A204.1 (cell line): ENCODE measurements around the gene MPHOSPH10.
A peak's percentile ranks its signal among the peaks of the same experiment; 100 is the strongest.
"Not testable (repeated sequence)": the region's sequence is repeated elsewhere in the genome, so short reads cannot be mapped to it uniquely, and the experiment has no call there.

Source experiments
- FAIRE-seq: peaks from 2 replicates; lab custom pipeline; 2012; peaks lifted over from hg19 to GRCh38; lab: Jason Lieb, UNC

Gene MPHOSPH10

DNA sequence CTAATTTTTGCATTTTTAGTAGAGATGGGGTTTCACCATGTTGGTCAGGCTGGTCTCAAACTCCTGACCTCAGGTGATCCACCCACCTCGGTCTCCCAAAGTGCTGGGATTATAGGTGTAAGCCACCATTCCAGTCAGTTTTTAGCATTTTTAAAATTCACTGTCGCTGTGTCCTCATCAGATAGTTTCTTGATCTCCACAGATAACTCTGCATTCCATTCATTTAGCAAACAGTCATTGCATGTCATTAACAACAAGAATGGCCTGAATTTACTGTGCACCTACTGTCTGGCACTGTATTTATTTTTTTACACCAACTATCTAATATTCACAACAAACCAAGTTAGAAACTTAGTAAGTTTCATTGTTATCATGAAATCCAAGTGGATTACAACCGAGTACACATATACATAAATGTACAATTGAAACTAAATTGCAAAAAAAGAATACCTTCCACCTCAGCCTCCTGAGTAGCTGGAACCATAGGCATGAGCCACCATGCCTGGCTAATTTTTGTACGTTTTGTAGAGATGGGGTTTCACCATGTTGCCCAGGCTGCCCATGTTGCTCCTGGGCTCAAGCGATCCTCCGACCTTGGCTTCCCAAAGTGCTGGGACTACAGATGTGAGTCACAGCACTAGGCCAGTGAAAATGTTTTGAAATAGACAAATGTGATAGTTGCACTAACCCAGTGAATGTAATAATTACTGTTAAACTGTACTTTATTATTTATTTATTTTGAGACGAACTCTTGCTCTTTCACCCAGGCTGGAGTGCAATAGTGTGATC is 4.7 kb upstream of the MPHOSPH10 start:
- FAIRE-seq = no peak

DNA sequence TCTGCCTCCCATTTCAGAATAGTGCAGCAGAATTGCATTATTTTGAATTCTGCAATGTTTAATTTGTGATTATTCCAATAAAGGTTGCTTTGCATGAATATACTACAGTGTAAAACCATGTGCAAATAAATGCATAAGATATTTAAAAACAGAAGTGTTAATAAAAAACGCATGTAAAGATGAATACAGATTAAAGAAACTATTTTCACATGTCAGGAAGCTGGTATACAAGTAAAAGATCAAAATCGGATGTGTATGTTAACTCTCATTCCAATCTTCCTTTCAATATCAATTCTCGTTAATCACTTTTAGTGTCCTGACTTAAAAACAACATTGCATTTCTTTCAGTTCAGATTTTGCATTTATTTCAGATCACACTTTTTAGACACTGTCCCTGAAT is 3.5 kb upstream of the MPHOSPH10 start:
- FAIRE-seq = no peak

DNA sequence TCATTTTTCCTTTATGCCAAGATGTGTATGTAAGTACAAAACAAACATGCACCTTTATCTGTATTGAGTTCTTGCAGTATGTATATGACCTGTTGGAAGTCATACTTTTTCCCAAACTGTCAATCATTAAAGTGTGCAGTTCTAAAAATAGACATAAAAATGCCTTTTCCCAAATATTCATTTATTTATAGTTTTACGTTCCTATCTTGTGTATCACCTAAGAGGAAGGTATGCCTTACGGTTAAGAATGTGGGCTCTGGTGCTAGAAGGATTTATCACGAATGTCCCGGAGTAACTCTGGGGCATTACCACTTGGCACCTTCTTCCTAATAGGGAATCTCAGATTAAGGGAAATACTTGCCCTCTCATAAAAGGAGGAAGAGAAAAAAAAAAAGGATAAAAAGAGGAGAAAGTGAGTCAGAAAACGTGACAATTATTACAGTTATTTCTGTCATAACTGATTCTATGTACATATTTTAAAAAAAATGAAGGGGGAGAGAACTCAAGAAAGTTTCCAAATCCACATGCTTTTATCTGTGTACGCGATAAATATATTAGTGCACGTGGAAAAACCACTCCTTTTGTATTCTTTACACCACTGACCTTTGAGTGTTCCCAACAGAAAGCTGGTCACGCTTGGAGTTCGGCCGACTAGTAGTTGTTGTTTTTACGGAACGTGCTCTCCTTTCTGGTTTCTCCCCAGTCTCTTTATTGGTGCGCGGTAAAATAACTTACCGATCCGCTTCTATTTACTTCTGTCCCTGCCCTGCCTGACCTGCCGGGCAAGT is 1.1 kb upstream of the MPHOSPH10 start:
- FAIRE-seq = no peak

DNA sequence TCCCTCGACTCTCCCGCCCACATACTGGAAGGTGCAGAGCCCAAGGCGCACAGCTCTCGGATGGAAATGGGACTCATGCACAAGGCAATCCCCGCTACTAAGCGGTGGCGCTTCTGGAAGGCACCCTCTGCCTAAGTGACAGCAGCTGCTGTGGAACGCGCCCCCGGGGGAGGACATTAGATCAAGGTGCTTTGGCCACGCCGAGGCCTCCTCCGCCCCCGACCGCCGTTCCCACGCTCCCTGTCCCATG is 607 bp upstream of the MPHOSPH10 start:
- no peak for FAIRE-seq

DNA sequence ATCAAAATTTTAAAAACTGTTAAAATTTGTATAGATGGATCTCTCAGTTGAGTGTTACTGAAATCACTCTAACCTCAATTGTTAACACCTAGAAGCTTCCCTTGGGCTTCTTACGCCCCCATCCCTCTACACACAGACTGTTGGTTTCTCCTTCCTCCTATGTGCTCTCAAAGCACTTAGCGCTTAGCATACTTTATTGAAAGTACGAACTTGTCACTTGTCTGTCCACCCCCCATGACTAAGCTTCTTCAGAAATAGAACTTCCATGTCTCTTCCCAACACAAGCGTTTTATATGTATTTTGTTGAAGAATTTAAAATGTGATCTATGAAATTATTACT is 441 bp downstream of the MPHOSPH10 start:
- no peak for FAIRE-seq

DNA sequence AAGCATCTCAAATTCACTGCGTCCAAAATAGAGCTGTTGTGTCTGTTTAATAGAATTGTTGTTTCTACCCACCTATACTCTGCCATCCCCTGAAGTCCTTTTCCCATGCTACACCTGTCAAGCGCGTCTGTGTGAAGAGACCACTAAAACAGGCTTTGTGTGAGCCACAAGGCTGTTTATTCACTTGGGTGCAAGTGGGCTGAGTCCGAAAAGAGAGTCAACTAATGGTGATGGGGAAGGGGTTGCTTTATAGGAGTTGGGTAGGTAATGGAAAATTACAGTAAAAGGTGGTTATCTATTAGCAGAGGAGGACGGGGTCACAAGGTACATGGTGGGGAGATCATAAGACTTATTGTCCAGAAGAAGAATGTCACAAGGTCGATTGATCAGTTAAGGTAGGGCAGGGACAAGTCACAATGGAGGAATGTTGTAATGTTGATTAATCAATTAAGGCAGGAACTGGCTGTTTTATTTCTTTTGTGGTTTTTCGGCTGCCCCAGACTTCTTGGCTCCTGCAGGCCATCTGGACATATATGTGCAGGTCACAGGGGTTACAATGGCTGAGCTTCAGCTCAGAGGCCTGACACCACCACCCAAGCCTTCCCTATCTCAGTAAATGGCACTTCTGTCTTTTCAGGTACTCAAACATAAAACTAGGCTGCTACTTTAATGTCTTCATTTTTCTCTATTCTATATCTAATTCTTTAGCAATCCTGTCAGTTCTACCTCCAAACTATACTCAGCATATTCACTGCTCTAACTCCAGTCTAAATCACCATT is 1.1 kb downstream of the MPHOSPH10 start:
- FAIRE-seq = not testable (repeated sequence)

DNA sequence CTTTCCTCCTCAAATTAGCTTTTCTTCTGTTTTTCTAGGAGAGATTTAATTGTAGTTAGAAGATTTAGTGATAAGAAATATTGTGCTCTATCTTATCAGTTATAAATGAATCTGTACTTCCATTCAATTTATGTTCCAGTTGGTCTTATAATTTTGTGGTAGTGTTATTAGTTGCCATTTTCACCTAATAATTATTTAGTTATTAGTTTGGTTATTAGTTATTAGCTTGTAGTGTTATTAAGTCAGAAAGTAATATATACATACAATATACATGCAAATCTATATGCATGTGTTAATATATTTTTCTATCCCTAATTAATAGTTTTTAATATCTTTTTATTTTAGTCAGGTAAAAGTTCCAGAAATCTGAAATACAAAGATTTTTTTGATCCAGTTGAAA is 3.2 kb downstream of the MPHOSPH10 start:
- FAIRE-seq = peak; percentile 35

DNA sequence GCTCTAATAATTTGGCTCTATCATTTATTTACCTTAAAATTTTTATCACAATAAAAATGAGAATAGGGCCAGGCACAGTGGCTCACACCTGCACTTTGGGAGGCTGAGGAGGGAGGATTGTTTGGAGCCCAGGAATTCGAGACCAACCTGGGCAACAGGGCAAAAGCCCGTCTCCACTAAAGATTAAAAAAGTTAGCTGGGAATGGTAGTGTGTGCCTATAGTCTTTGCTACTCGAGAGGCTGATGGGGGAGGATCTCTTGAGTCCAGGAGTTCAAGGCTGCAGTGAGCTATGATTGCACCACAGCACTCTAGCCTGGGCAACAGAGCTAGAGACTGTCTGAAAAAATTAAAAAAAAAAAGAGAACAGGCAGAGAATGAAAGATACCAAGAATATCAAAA is 5.7 kb downstream of the MPHOSPH10 start:
- no peak for FAIRE-seq

DNA sequence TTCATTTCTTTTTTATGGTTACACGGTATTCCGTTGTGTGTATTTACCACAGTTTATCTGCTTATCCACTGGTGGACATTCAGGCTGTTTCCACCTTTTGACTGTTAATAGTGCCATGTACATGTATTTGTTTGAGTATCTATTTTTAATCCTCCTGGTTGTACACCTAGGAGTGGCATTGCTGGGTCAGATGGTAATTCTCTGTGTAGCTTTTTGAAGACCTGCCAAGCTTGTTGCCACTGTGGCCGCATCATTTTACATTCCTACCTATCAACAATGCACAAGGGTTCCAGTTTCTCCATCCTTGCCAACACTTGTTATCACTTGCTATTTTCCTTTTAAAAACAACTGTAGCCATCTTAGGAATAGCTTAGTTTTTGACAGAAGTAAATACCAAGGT is 13.3 kb downstream of the MPHOSPH10 start:
- FAIRE-seq = no peak

DNA sequence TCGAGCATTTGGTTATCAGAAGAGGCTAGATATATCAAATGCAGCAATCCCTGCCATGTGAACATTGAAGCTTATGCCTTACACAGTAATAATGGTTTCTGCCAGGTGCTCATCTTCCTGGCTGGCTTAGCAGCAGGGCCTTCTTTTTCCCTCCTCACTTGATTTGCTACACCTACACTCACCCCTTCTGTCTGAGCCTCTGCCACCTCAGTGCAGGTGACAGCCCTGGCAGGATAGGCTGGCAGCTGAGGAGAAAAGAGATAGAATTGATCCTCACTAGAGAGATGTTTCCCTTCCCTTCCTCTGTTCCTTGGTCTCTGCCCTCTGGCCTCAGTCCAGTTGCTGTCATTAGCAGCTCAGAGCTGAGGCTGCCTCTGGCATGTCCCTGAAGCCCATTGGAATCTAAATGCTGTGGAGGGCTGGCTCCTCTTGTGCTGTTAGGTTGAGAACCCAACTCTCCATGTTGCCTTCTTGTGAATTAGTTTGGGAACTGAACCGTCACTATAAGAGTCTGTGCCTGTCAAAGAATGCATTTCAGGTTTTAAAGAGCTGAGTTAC is 18.2 kb downstream of the MPHOSPH10 start:
- FAIRE-seq = no peak

DNA sequence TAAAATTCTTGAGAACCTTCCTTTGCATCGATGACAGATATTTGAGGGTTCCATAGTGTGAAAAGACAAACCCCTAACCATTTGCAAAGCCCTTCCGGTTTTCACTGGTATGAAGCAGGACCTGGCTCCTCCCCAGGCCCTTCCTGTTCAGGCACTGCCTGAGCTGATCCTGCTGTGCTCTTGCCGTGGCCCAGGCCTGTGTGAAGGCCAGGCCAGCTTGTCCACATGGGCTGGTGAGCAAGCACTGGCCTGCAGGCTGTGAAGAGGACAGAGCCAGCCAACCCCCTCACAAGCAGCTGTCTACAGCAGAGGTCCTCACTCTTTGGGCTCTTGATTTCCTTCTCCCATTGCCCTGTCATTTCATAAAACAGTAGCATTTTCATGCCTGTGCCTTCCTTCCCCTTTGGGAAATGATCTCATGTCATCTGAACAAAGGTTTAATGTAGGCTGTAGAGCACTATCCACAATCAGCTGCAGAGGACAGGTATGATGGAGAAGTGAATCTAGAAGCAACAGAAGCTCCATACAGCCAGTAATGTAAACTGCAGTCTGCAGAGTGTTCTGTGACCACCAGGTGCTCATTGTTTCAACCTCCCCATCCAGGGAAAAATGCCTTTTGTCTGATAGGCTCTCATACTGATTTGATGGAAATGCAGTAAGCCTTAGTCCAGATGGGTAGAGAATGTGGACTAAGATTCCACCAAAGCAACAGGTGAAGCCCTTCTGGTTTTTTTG is 19.8 kb downstream of the MPHOSPH10 start:
- FAIRE-seq = no peak

DNA sequence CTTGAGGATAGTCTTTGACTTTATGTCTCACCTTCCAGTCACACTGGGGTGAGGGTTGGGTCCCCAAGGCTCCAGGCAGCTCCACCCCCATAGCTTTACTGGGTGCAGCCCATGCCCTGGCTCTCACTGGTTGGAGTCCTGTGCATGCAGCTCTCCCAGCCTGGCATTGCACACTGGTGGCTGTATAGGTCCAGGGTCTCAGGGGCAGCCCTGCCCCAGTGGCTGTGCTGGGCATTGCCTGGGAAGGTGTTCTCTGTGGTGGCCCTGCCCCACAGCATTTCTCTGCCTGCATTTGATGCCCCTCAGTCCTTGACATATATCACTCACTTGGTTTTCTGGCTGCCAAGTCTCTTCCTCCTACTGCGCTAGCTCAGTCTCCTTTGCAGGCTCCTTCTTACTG is 21.2 kb downstream of the MPHOSPH10 start:
- no peak for FAIRE-seq

DNA sequence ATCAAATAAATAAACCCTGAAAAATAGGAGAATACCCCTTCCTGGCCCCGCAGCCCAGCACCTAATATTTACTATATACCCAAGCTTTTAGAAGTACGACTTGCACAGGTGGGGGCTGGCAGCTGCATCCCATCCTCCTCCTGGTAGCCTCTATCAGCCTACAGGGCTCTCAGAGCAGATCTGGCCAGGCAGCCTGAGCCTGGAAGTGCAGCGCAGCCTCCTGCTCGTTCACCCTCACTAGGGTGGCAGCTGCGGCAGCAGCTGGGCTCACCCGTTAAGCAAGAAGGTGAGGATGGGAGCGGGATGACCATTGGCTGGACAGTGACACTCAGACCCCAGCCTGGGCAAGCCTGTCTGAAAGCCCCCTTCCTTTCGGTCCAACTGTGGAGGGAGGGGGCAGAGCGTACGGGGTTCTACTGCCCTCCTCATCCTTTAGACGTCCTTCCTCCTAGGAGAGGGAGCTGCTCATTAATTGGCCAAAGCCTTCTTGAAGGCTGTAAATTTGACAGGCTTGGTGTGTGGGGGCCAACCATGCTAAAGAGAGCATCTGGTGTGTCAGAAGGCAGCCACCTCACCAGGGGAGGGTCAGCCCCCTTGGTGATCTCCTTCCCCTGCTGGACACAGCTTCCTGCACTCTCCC is 23.3 kb downstream of the MPHOSPH10 start:
- no peak for FAIRE-seq

DNA sequence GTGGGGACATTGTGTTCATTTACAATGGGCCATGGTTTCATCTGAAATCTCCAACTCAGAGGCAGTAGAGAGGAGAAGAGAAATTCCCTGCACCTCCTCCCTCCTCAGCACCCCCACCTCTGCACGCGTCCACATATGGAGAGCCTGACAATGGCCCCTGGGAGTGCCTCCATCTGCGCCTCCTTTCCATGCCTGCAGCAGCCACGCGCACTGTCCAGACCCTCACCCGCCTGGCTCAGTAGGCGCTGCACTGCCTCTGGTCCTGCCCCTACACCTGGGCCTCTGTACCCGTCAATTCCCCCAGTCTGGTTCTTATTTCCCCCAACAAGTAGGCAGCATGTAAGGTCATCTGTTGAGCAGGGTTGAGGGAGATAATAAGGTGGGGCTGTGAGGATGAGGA is 23.8 kb downstream of the MPHOSPH10 start:
- FAIRE-seq = no peak

DNA sequence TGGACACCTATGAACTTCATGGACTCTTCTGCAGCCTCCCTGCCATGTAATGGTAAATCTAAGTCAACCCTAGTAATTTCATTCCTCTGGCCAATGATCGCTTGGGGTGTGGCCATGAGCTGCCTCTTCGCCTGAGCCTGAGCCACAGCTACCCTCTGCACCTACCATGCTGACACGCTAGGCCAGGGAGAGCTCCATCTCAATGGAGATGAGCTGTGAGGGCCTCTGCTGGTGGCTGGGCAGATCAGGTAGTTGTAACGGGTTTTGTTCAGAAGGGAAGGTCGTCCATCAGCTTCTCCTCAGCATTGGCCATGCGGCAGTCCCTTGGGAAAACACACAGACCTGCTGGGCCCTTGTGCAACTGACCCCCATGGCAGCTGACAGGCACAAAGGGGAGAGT is 24.4 kb downstream of the MPHOSPH10 start:
- no peak for FAIRE-seq

DNA sequence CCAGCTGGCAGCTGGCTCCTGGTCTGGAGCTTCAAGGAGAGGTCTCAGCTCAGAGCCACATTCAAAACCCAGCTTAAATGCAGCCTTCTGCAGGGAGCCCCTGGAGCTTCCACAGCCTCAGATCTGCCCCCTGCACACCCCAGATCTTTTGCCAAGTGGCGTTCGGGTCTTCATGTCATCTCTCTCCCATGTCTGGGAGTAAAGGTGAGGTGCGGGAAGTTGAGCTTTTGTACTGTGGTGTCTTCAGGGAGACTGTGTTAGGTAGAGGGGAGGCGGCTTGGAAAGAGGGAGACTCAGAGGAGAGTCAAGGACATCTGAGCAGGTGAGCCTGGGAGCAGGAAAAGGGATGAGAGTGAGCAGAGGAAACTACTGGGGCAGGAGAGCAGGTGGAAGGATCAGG is 25.4 kb downstream of the MPHOSPH10 start:
- no peak for FAIRE-seq

DNA sequence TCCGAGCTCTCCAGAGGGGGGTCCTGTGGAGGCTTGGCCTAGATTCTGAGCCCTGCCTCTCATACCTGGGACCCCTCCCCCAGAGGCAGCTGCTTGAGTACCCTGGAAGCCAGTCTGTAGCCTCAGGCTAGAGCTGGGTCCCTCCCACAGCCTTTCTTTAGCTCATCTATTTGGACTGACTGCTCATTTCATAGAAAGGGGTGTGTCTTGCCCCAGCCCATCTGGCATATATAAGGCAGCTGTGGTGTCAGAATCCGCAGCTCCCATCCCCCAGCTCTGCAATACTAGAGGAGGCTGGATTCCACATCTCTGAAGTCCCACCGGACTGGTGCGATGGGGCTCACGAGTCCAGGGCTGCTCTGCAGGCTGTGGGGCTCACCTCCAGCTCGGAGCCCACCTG is 26.1 kb downstream of the MPHOSPH10 start:
- FAIRE-seq = no peak

DNA sequence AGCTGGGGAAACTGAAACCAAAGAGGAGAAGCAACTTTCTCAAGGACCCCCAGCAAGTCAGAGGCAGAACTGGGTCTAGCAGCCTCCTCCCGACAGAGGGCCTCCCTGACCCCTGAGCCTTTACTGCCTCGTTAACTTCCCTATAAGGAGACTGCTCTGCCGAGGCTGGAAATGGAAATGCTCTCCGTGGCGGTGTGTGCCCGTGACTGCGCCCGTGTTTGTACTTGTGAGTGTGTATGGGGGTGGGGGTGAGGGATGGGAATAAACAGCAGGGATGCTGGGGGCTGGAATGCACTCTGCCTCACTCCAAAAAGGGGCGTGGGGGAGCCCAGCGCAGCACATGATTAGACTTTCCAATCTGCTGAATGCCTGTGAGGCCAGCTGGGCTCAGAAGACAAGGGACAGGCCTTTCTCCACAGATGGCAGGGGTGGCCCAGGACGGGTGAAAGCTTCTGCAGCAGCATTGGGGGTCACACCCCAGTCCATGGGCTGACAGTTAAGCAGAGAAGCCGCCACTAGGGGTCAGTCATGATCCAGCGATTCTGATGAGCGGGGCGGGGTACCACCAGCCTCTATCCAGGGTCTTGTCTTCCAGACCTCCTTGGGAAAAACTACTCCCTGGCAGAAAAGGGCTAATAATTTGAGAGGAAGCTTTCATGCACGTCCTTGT is 26.8 kb downstream of the MPHOSPH10 start:
- no peak for FAIRE-seq

DNA sequence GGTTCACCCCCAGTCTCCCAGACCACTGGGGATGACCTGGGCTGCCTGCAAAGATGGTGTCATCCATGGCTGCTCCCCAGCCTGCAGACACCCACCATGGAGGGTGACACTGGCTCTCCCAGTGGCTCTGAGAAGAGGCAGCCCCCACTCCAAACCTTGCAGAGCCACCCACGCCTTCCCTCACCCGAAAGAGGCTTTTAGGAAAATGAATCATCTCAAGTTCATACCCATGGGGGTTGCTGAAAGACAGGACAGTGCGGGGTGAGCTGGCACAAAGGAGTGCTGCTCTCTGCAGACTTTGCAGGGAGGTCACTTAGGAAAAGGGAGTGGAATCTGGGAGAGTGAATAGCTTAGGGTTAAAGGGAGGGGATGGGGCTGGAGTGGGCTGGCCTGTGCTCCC is 36.4 kb downstream of the MPHOSPH10 start:
- no peak for FAIRE-seq

DNA sequence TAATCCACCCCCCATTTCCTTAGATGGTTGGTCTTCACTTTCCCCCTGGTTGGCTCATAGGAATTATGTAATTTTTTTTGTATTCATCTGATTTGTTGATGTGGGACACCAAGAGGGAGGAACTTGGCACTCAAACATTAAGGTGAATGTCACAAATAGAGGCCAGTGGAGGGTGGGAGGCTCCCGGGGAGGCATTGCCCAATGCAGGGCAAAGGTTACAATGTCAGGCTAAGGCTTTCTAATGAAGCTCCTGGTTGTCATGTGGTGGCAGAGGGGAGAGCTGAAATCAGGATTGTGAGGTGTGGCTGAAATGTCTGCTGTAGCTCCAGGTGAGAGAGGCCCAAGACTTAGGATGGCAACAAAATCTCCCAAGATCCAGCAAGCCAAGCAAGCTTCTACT is 42.7 kb downstream of the MPHOSPH10 start:
- FAIRE-seq = no peak

DNA sequence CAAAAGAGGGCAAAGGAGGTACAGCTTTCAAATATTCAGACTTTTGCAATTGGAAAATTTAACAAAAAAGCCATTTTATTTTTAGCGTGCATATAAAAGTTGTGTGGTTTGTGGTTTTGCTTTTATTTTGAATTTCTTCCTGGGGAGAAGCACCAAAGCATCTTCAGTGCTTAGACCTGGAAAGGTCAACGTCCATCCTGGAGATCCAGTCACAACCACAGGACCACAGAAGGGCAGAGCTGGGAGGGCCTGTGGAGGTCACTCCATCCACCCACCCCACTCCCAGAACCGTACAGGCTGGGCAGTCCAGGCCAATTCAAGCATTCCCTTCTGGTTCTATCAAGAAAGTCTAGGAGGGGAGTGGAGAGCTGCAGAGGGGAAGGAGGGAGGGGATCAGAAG is 43.8 kb downstream of the MPHOSPH10 start:
- no peak for FAIRE-seq
